ENCODE data around the gene CDH4.

CDH4 gene

DNA sequence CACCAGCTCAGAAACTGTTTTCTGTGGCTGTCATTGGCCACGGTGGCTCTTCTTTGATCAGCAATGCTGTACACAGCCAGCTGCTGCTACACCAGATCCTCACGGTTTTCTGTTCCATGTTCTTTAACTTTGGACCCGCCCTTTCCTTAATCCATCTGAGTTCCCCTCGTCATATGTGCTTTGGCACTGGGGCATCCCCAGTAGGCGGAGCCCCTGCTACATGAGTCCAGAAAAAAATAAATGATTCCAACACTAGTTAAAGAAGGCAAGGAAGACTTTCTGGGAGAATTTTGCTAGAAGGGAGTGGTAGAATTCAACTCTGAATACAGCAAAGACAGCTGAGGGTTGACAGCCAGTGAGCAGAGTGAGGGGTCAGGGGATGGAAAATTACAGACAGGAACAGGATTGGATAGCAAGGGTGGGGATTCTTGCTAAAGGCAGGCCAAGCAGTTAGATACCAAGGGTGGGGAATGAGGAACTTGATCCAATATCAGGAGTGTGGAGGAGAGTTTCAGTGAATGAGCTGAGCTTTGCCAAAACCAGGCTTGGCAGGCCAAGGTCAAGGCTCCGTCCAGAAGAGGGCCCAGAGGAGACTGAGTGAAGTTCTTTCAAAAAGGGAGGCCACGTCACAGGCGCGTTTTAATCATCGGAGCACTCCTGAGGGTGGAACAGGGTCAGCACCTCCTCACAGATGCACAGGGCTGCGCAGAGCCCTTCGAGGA, 391.8 kb downstream of the CDH4 start:
- no peak for DNase-seq (ENCODE audit: low spot score)
- in situ Hi-C loops (cut with MboI; ENCODE audit: low sequenced_read_pairs, unreplicated experiment): no loop called here
- TF ChIP-seq, protein P1, sequence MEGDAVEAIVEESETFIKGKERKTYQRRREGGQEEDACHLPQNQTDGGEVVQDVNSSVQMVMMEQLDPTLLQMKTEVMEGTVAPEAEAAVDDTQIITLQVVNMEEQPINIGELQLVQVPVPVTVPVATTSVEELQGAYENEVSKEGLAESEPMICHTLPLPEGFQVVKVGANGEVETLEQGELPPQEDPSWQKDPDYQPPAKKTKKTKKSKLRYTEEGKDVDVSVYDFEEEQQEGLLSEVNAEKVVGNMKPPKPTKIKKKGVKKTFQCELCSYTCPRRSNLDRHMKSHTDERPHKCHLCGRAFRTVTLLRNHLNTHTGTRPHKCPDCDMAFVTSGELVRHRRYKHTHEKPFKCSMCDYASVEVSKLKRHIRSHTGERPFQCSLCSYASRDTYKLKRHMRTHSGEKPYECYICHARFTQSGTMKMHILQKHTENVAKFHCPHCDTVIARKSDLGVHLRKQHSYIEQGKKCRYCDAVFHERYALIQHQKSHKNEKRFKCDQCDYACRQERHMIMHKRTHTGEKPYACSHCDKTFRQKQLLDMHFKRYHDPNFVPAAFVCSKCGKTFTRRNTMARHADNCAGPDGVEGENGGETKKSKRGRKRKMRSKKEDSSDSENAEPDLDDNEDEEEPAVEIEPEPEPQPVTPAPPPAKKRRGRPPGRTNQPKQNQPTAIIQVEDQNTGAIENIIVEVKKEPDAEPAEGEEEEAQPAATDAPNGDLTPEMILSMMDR (IDR thresholded peaks at IDR 0.05; ENCODE audit: borderline replicate concordance, control extremely low read depth, extremely low read depth, insufficient read depth, missing control alignments): no peak

DNA sequence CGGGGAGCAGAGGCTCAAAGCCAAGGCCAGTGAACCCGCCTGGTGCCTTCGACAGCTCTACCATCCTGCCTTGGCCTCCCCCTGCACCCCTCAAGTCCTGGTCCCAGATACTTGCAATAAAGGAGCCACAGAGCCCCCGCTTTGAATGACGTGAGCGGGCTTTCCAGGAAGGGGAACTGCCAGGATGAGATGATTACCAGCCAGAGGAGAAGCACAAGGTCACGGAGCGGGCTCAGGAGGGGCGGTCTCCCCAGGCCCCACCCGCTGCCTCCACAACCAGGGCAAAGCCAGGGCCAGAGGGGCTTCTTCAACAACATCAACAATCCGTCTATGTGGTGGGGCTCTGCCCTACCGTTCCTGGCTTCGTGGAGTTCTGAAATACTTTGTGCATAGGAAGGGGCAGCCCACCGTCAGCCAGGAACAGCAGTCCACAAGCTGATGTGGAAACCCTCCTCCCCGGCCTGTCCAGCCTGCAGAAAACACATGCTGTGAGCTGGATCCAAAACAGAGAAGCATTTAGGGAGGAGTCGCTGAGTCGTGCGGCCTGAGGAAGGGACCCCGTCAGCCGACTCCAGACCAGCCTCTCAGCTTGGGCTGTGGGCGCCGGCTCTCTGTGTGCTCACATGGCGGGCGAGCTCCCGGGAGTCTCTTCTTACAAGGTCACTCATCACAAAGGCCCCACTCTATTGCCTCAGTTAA, 392.5 kb downstream of the CDH4 start:
- in situ Hi-C loops (cut with MboI; ENCODE audit: low sequenced_read_pairs, unreplicated experiment): no loop called here
- DNase-seq (ENCODE audit: low spot score): no peak

DNA sequence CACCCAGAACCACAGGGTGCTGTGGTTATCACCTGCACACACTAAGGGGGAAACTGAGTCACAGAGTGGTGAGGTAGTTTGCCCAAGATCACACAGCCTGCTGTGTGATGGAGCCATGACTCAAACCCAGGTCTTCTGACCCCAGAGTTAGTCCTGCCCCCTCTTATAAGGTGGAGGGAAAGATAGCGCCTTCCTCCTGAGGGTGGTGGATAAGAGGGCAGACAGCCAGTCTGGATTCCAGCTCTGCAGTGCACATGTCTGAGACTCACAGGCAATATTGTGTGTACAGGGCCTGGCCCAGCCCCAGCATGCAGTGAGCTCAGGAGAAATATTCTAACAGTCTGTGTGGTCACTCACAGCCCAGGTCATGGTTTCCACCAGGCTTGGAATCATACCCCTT, 393.7 kb downstream of the CDH4 start:
- in situ Hi-C loops (cut with MboI; ENCODE audit: low sequenced_read_pairs, unreplicated experiment): no loop called here
- DNase-seq (ENCODE audit: low spot score): no peak
- TF ChIP-seq, protein P1 (IDR thresholded peaks at IDR 0.05; ENCODE audit: borderline replicate concordance, control extremely low read depth, extremely low read depth, insufficient read depth, missing control alignments): no peak

More for the DNA sequence above, 392.5 kb downstream of the CDH4 start:
- TF ChIP-seq, protein P1 (IDR thresholded peaks at IDR 0.05; ENCODE audit: borderline replicate concordance, control extremely low read depth, extremely low read depth, insufficient read depth, missing control alignments): no peak

DNA sequence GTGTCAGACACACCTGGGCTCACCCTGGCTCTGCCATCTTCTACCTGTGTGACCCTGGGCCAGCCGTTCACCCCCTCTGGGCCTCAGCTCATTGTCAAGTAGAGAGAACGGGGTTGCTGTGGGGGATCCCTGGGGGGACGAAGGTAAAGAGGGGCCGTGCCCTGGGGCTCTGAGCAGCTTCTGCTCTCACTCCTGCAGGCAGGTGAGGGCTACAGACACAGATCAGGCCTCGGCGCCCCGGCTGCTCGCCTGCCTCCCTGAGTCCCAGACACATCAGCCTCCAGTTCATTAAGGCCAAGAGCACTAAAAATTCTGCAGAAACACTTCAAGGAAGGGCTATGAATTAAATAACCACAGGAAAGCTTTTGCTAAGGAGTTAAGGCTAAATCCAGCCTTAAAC, 394.4 kb downstream of the CDH4 start:
- in situ Hi-C loops (cut with MboI; ENCODE audit: low sequenced_read_pairs, unreplicated experiment): no loop called here

DNA sequence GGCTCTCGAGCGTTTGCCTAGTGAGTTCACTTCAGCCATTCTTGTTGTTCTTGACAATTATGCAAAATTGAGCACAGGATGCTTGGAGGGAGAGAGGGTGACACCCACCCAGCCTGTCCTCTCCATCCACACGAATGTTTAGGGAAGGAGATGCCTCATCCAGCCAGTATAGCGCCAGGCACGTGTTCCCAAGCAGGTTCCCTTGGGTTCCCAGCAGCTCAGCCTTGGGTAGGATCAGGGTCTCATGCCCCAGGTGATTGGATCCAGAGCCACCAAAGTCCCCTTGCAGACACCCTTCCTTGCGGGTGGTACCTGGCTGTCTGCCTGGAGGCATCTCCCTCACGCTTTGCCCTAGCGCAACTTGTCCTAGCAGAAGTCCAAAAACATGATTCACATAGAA, 394.9 kb downstream of the CDH4 start:
- DNase-seq (ENCODE audit: low spot score): no peak
- in situ Hi-C loops (cut with MboI; ENCODE audit: low sequenced_read_pairs, unreplicated experiment): no loop called here
- TF ChIP-seq, protein P1 (IDR thresholded peaks at IDR 0.05; ENCODE audit: borderline replicate concordance, control extremely low read depth, extremely low read depth, insufficient read depth, missing control alignments): no peak

More for the DNA sequence above, 394.4 kb downstream of the CDH4 start:
- DNase-seq (ENCODE audit: low spot score): no peak
- TF ChIP-seq, protein P1 (IDR thresholded peaks at IDR 0.05; ENCODE audit: borderline replicate concordance, control extremely low read depth, extremely low read depth, insufficient read depth, missing control alignments): no peak

DNA sequence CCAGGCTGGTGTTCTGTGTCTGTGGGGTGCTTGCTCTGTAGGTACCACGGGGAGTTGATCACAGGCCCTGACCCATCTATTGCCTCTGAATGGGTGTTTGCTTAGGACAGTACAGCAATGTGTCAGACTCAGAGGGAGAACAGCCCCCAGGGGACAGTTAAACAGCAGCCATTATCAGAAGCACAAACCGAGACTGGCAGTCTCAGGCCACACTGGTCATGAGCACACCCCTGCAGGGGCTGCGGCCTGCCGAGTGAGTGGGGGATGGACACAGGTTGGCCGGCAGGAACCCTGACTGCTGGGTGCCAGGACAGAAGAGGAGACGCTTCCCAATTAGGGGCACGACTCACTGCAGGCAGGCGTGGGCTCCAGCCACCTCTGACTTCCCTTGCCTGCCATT, 395.6 kb downstream of the CDH4 start:
- TF ChIP-seq, protein P1 (IDR thresholded peaks at IDR 0.05; ENCODE audit: borderline replicate concordance, control extremely low read depth, extremely low read depth, insufficient read depth, missing control alignments): no peak
- in situ Hi-C loops (cut with MboI; ENCODE audit: low sequenced_read_pairs, unreplicated experiment): no loop called here
- DNase-seq (ENCODE audit: low spot score): no peak
